ENCODE results near the gene CPN2. TPM values are rescaled to one million over a fixed set of nuclear protein-coding genes. Genes with fewer than 3 reads are reported as not detected.

The CPN2 gene
- total and polyA plus RNA-seq, 2 experiments from 2014 or later = 0.10 to 0.14 TPM

GRCh38 chr3:194320744-194321243 is 30.3 kb downstream of the CPN2 start (continued):
- no peak for TF ChIP-seq ETS1 (IDR thresholded peaks at IDR 0.05)

GRCh38 chr3:194320100-194320499 is 31.0 kb downstream of the CPN2 start:
- H3K4me1 ChIP-seq (ENCODE audit: insufficient read depth) = peaks cover 2% of the 10 kb centered on the region
- DNase-seq (ENCODE audit: low spot score) (no peak), ATAC-seq (no peak)
- H3K4me2 ChIP-seq = no peak overlapping the region
- H3K27ac ChIP-seq (ENCODE audit: low read depth) = no peak overlapping the region
- H3K4me3 Mint-ChIP-seq = no peak overlapping the region
- peaks cover 61% of the 10 kb centered on the region for H3K9me3 Mint-ChIP-seq
- TF ChIP-seq JUNB (IDR thresholded peaks at IDR 0.05; ENCODE audit: unreplicated experiment) (no peak), EZH2 (IDR thresholded peaks at IDR 0.05; ENCODE audit: low read depth, unreplicated experiment) (no peak)
- no peak overlapping the region for H3K27ac Mint-ChIP-seq
- peaks cover 17% of the 10 kb centered on the region for H3K27me3 ChIP-seq (ENCODE audit: insufficient read depth)
- no peak overlapping the region for H3K4me3 ChIP-seq
- peaks cover 35% of the 10 kb centered on the region for H3K36me3 Mint-ChIP-seq (ENCODE audit: low read depth)
- H3K36me3 ChIP-seq (ENCODE audit: insufficient read depth) = no peaks in the 10 kb centered on the region; the same call in 1 of the 2 replicates
- peaks cover 26% of the 10 kb centered on the region for H3K27me3 Mint-ChIP-seq (ENCODE audit: insufficient read depth, low read depth, poor library complexity)
- H3K9me2 ChIP-seq (ENCODE audit: insufficient read depth) = 0 out of 2 replicates have a peak, but pooled peaks cover 7% of the 10 kb centered on the region
- peaks cover 9% of the 10 kb centered on the region for H3K4me1 Mint-ChIP-seq
- H2AFZ ChIP-seq = no peak overlapping the region
- H3F3A ChIP-seq (replicated peaks; ENCODE audit: low read depth) = peaks cover 13% of the 10 kb centered on the region; the same call in 1 of the 2 replicates
- no peaks in the 10 kb centered on the region for H4K20me1 ChIP-seq (replicated peaks; ENCODE audit: insufficient read depth)
- H3K79me2 ChIP-seq (replicated peaks; ENCODE audit: insufficient read depth) = no peaks in the 10 kb centered on the region

GRCh38 chr3:194318511-194319161 is 32.5 kb downstream of the CPN2 start:
- Mint-ChIP-seq H3K4me1 (peaks cover 12% of the 10 kb centered on the region), H3K9me3 (peaks cover 60% of the 10 kb centered on the region), H3K4me3 (no peak overlapping the region), H3K36me3 (ENCODE audit: low read depth) (peaks cover 34% of the 10 kb centered on the region), H3K27ac (no peak overlapping the region), H3K27me3 (ENCODE audit: insufficient read depth, low read depth, poor library complexity) (peaks cover 28% of the 10 kb centered on the region)
- TF ChIP-seq CTCF (conservative IDR thresholded peaks at IDR 0.05; ENCODE audit: low read depth in 2 of 2) = no peak
- TF ChIP-seq ZNF462 (CRISPR knock-in tag; IDR thresholded peaks at IDR 0.05) = peak; percentile 69; the same call in 1 of the 2 replicates
- ATAC-seq (no peak), DNase-seq (ENCODE audit: low spot score) (peak; percentile 41)
- H3K9me2 ChIP-seq (ENCODE audit: insufficient read depth) = 0 out of 2 replicates have a peak, but pooled peaks cover 7% of the 10 kb centered on the region
- H3K36me3 ChIP-seq (ENCODE audit: insufficient read depth) = no peaks in the 10 kb centered on the region; the same call in 1 of the 2 replicates
- H2AFZ ChIP-seq = no peak overlapping the region
- H3K79me2 ChIP-seq (replicated peaks; ENCODE audit: insufficient read depth) = no peaks in the 10 kb centered on the region
- peaks cover 10% of the 10 kb centered on the region for H3K4me1 ChIP-seq (ENCODE audit: insufficient read depth)
- H3F3A ChIP-seq (replicated peaks; ENCODE audit: low read depth) = peaks cover 7% of the 10 kb centered on the region; the same call in 1 of the 2 replicates
- H4K20me1 ChIP-seq (replicated peaks; ENCODE audit: insufficient read depth) = no peaks in the 10 kb centered on the region
- no peak overlapping the region for H3K4me2 ChIP-seq
- no peak overlapping the region for H3K4me3 ChIP-seq
- H3K27me3 ChIP-seq (ENCODE audit: insufficient read depth) = peaks cover 25% of the 10 kb centered on the region
- no peak overlapping the region for H3K27ac ChIP-seq (ENCODE audit: low read depth)

All from GM23338 (cell line).